ENCODE results near the gene HYOU1. TPM values are rescaled to one million over a fixed set of nuclear protein-coding genes. Genes with fewer than 3 reads are reported as not detected.

HYOU1 gene
- total and polyA plus RNA-seq, 2 donors from 2014 or later, result 69.0 to 187 TPM

DNA sequence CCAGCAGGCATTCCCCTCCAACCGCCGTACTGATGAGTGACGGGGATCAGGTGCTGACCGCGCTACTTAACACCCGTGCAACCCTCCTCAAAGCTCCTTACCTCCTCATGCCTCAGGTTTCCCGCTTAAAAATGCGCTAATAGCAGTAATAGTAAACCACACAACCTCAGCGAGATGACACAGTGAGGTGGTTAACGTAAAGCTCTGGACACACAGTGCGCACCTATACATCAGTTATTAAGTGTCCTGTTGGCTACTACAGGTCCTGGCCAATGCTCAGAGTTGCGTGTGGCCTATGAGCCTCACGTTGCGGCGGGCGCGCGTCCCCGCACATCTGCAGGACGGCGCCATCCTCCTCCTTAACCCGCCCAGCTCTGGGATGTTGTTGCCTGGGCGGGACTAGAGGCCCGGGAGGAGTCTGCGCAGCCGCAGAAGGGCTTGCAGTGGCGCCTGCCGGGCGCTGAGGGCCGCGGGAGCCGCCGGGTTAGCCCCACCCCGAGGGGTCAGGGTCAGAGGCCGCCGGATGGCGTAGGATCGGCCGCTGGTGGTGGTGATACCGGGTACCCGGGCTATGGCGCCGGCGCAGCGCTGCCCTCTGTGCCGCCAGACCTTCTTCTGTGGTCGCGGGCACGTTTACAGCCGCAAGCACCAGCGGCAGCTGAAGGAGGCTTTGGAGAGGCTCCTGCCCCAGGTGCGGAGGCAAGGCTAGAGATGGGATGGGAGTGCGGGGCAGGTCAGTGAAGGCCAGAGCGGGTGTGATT lies 59.2 kb downstream of the HYOU1 start, which contains the start of gene CENATAC:
Gene CENATAC (plus strand): TSS at position 512 of the 761 bp plus-strand sequence. CDS start 60 bp downstream, at position 572.
- H3K4me1 ChIP-seq (ENCODE audit: control insufficient read depth in 2 of 3, insufficient read depth in 2 of 3, low read depth in 1 of 3, low read length in 3 of 3), result peaks cover 0 to 17% (median 0%) of the 10 kb centered on the region in 3 donors
- TF ChIP-seq, protein P1, sequence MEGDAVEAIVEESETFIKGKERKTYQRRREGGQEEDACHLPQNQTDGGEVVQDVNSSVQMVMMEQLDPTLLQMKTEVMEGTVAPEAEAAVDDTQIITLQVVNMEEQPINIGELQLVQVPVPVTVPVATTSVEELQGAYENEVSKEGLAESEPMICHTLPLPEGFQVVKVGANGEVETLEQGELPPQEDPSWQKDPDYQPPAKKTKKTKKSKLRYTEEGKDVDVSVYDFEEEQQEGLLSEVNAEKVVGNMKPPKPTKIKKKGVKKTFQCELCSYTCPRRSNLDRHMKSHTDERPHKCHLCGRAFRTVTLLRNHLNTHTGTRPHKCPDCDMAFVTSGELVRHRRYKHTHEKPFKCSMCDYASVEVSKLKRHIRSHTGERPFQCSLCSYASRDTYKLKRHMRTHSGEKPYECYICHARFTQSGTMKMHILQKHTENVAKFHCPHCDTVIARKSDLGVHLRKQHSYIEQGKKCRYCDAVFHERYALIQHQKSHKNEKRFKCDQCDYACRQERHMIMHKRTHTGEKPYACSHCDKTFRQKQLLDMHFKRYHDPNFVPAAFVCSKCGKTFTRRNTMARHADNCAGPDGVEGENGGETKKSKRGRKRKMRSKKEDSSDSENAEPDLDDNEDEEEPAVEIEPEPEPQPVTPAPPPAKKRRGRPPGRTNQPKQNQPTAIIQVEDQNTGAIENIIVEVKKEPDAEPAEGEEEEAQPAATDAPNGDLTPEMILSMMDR (IDR thresholded peaks at IDR 0.05; ENCODE audit: borderline replicate concordance, extremely low read depth, insufficient read depth), result no peak
- intact Hi-C loops (cut with DNase I), result no loop called here
- no peaks in the 10 kb centered on the region for H3K27me3 ChIP-seq (ENCODE audit: control insufficient read depth, insufficient read depth, low read length)
- DNase-seq (peak; percentile 94 to 98 (median 96)), FAIRE-seq (no peak)
- peak within 1 kb of the TSS; percentile 87 to 99 (median 92) for H3K4me3 ChIP-seq (ENCODE audit: low read length in 3 of 3)
- no peaks in the 10 kb centered on the region for H3K9me3 ChIP-seq (ENCODE audit: control insufficient read depth in 2 of 3, insufficient read depth in 1 of 3, low read length in 3 of 3)
- H3K9ac ChIP-seq (ENCODE audit: low read length in 3 of 3), result peak within 1 kb of the TSS; percentile 68 to 99 (median 74)
- H3K36me3 ChIP-seq (ENCODE audit: control insufficient read depth in 2 of 3, insufficient read depth in 3 of 3, low read length in 3 of 3), result peaks cover 2 to 3% (median 3%) of the 10 kb centered on the region in 3 donors
- peak within 1 kb of the TSS in 1 of 2 donors; percentile 85 for H3K27ac ChIP-seq (ENCODE audit: low read depth in 2 of 2, low read length in 2 of 2)

DNA sequence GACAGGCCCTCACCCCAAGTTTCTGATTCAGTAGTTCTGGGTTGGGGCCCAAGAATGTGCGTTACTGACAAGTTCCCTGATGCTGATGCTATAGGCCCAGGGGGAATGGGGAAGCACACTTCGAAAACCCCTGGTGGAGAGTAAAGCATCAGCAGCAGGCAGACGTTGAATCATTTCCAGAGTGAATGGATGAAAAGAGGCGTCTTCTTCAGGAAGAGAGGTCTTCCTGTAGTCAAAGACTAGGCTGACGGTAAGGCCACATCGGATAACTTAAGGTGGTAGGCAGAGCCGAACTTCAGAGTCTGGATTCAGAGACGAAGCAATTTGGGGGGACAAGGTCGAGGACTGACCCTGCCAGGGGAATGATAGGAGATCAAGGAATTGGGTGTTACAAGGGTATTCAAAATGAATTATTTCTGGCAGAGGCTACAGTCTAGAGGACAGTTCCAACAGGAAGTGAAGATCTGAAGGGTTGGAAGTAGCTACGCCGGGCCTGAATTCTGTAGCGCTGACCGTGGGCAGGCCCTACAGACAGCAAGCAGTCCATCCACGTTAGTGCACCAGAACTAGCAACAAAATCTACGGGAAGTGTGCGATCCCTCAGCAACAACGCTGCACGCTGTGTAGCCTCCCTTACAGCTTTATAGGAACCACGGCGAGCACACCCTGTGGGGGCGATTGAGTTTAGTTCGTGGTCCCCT lies 59.9 kb downstream of the HYOU1 start:
- Histone ChIP-seq H3K9ac (ENCODE audit: low read length in 3 of 3) (peak overlapping the region; percentile 43 to 99 (median 74)), H3K4me1 (ENCODE audit: control insufficient read depth in 2 of 3, insufficient read depth in 2 of 3, low read depth in 1 of 3, low read length in 3 of 3) (peaks cover 0 to 17% (median 0%) of the 10 kb centered on the region in 3 donors), H3K27me3 (ENCODE audit: control insufficient read depth, insufficient read depth, low read length) (no peaks in the 10 kb centered on the region), H3K4me3 (ENCODE audit: low read length in 3 of 3) (peak overlapping the region; percentile 87 to 99 (median 92)), H3K27ac (ENCODE audit: low read depth in 2 of 2, low read length in 2 of 2) (no peak overlapping the region), H3K36me3 (ENCODE audit: control insufficient read depth in 2 of 3, insufficient read depth in 3 of 3, low read length in 3 of 3) (peaks cover 2 to 3% (median 3%) of the 10 kb centered on the region in 3 donors), H3K9me3 (ENCODE audit: control insufficient read depth in 2 of 3, insufficient read depth in 1 of 3, low read length in 3 of 3) (no peaks in the 10 kb centered on the region)
- intact Hi-C loops (cut with DNase I), result no loop called here
- FAIRE-seq (no peak), DNase-seq (peak in 2 of 5 donors; percentile 17 to 47)
- TF ChIP-seq, protein P1 (IDR thresholded peaks at IDR 0.05; ENCODE audit: borderline replicate concordance, extremely low read depth, insufficient read depth), result no peak

Small RNAs within 50 kb of the gene (microRNA-seq; reads per million reads assigned to microRNA genes)
- not detected for gene MIR3656

Other genes with a start within 250 kb of the HYOU1 start
- gene CXCR5, start 173.3 kb downstream of the HYOU1 start, total RNA-seq, result 1.1 TPM
- not detected for gene CXCR5, start 173.3 kb downstream of the HYOU1 start, polyA plus RNA-seq (ENCODE audit: insufficient read depth, low read depth, low replicate concordance)
- gene BCL9L, start 131.3 kb downstream of the HYOU1 start, total RNA-seq, result 57.5 TPM
- gene BCL9L, start 131.3 kb downstream of the HYOU1 start, polyA plus RNA-seq (ENCODE audit: insufficient read depth, low read depth, low replicate concordance), result 5.0 TPM
- not detected for gene UPK2, start 100.9 kb downstream of the HYOU1 start, total RNA-seq
- not detected for gene UPK2, start 100.9 kb downstream of the HYOU1 start, polyA plus RNA-seq (ENCODE audit: insufficient read depth, low read depth, low replicate concordance)
- gene FOXR1, start 85.4 kb downstream of the HYOU1 start, total RNA-seq, result not detected
- gene FOXR1, start 85.4 kb downstream of the HYOU1 start, polyA plus RNA-seq (ENCODE audit: insufficient read depth, low read depth, low replicate concordance), result not detected
- gene CENATAC, start 59.1 kb downstream of the HYOU1 start, total RNA-seq, result 45.0 TPM
- gene CENATAC, start 59.1 kb downstream of the HYOU1 start, polyA plus RNA-seq (ENCODE audit: insufficient read depth, low read depth, low replicate concordance), result 19.8 TPM
- gene RPS25, start 38.9 kb downstream of the HYOU1 start, total RNA-seq, result 852 TPM
- 1,047 TPM for gene RPS25, start 38.9 kb downstream of the HYOU1 start, polyA plus RNA-seq (ENCODE audit: insufficient read depth, low read depth, low replicate concordance)
- gene TRAPPC4, start 38.4 kb downstream of the HYOU1 start, total RNA-seq, result 82.6 TPM
- 136 TPM for gene TRAPPC4, start 38.4 kb downstream of the HYOU1 start, polyA plus RNA-seq (ENCODE audit: insufficient read depth, low read depth, low replicate concordance)
- gene SLC37A4, start 26.3 kb downstream of the HYOU1 start, total RNA-seq, result 49.5 TPM
- 115 TPM for gene SLC37A4, start 26.3 kb downstream of the HYOU1 start, polyA plus RNA-seq (ENCODE audit: insufficient read depth, low read depth, low replicate concordance)
- 40.8 TPM for gene VPS11, start 10.6 kb upstream of the HYOU1 start, total RNA-seq
- gene VPS11, start 10.6 kb upstream of the HYOU1 start, polyA plus RNA-seq (ENCODE audit: insufficient read depth, low read depth, low replicate concordance), result 40.0 TPM
- 16.7 TPM for gene HMBS, start 27.7 kb upstream of the HYOU1 start, total RNA-seq
- 32.3 TPM for gene HMBS, start 27.7 kb upstream of the HYOU1 start, polyA plus RNA-seq (ENCODE audit: insufficient read depth, low read depth, low replicate concordance)
- 34.8 TPM for gene DPAGT1, start 44.6 kb upstream of the HYOU1 start, total RNA-seq
- 41.0 TPM for gene DPAGT1, start 44.6 kb upstream of the HYOU1 start, polyA plus RNA-seq (ENCODE audit: insufficient read depth, low read depth, low replicate concordance)
- 16.0 TPM for gene C2CD2L, start 50.1 kb upstream of the HYOU1 start, total RNA-seq
- gene C2CD2L, start 50.1 kb upstream of the HYOU1 start, polyA plus RNA-seq (ENCODE audit: insufficient read depth, low read depth, low replicate concordance), result 17.7 TPM
- gene HINFP, start 64.4 kb upstream of the HYOU1 start, total RNA-seq, result 29.1 TPM
- 14.5 TPM for gene HINFP, start 64.4 kb upstream of the HYOU1 start, polyA plus RNA-seq (ENCODE audit: insufficient read depth, low read depth, low replicate concordance)
- 0.25 TPM for gene ABCG4, start 91.8 kb upstream of the HYOU1 start, total RNA-seq
- gene ABCG4, start 91.8 kb upstream of the HYOU1 start, polyA plus RNA-seq (ENCODE audit: insufficient read depth, low read depth, low replicate concordance), result 0.52 TPM
- 21.2 TPM for gene NLRX1, start 111.5 kb upstream of the HYOU1 start, total RNA-seq
- gene NLRX1, start 111.5 kb upstream of the HYOU1 start, polyA plus RNA-seq (ENCODE audit: insufficient read depth, low read depth, low replicate concordance), result 11.9 TPM
- 3.5 TPM for gene NHERF4, start 128.3 kb upstream of the HYOU1 start, total RNA-seq
- gene NHERF4, start 128.3 kb upstream of the HYOU1 start, polyA plus RNA-seq (ENCODE audit: insufficient read depth, low read depth, low replicate concordance), result 47.9 TPM
- gene CBL, start 149.1 kb upstream of the HYOU1 start, total RNA-seq, result 20.6 TPM
- 2.0 TPM for gene CBL, start 149.1 kb upstream of the HYOU1 start, polyA plus RNA-seq (ENCODE audit: insufficient read depth, low read depth, low replicate concordance)